ENCODE measurements around the gene CEP104.
"Not testable (repeated sequence)": the region's sequence is repeated elsewhere in the genome, so short reads cannot be mapped to it uniquely, and the experiment has no call there.

Gene CEP104

DNA sequence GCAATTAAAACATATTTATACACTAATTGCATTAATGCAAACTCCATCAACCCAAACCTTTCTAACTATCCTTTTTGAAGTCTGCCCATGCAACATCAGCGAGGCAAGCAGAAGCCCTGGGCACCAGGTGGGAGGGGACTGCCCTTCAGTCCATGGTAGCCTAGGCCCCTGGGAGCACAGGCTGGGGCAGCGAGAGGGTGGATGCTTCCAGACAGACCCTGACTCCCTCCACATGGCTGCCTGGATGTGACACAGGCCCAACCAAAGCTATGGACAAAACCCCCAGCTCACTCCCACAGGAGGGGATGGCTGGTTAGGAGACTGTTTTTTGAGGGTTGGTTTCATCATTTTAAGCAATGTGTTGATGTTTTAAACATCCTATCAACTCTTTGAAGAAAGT lies 42.9 kb downstream of the CEP104 start:
- H3K36me3 Mint-ChIP-seq, result peaks cover 27% of the 10 kb centered on the region
- peaks cover 7% of the 10 kb centered on the region for H3K4me1 Mint-ChIP-seq
- ATAC-seq, result no peak
- no peak for DNase-seq (ENCODE audit: low spot score in 2 of 2)
- H3K27ac Mint-ChIP-seq, result no peak overlapping the region
- no peak overlapping the region for H3K4me3 Mint-ChIP-seq
- H3K9me3 Mint-ChIP-seq, result no peaks in the 10 kb centered on the region

GRCh38 chr1:3811595-3811911 lies 45.5 kb downstream of the CEP104 start:
- Mint-ChIP-seq H3K4me1 (peaks cover 7% of the 10 kb centered on the region), H3K4me3 (no peak overlapping the region), H3K27ac (peak overlapping the region; percentile 76)

GRCh38 chr1:3810149-3810761 lies 46.8 kb downstream of the CEP104 start:
- not testable (repeated sequence) for H3K9me3 Mint-ChIP-seq; DNase-seq (ENCODE audit: low spot score in 2 of 2); H3K4me1 Mint-ChIP-seq
- H3K36me3 Mint-ChIP-seq, result peaks cover 13% of the 10 kb centered on the region
- H3K27ac Mint-ChIP-seq, result peak overlapping the region; percentile 21
- peak overlapping the region; percentile 16 for H3K4me3 Mint-ChIP-seq
- peak; percentile 73 for ATAC-seq

More at GRCh38 chr1:3811595-3811911, 45.5 kb downstream of the CEP104 start:
- ATAC-seq, result no peak
- no peak for DNase-seq (ENCODE audit: low spot score in 2 of 2)
- peaks cover 13% of the 10 kb centered on the region for H3K36me3 Mint-ChIP-seq
- peaks cover 4% of the 10 kb centered on the region for H3K9me3 Mint-ChIP-seq

- H3K4me1 Mint-ChIP-seq, result peaks cover 7% of the 10 kb centered on the region
- peak overlapping the region; percentile 21 for H3K27ac Mint-ChIP-seq
- DNase-seq (ENCODE audit: low spot score in 2 of 2) (no peak), ATAC-seq (no peak)
- H3K36me3 Mint-ChIP-seq, result peaks cover 7% of the 10 kb centered on the region
- peaks cover 4% of the 10 kb centered on the region for H3K9me3 Mint-ChIP-seq
- peak overlapping the region; percentile 16 for H3K4me3 Mint-ChIP-seq
These were observed 47.3 kb downstream of the CEP104 start for GRCh38 chr1:3809680-3810079.

DNA sequence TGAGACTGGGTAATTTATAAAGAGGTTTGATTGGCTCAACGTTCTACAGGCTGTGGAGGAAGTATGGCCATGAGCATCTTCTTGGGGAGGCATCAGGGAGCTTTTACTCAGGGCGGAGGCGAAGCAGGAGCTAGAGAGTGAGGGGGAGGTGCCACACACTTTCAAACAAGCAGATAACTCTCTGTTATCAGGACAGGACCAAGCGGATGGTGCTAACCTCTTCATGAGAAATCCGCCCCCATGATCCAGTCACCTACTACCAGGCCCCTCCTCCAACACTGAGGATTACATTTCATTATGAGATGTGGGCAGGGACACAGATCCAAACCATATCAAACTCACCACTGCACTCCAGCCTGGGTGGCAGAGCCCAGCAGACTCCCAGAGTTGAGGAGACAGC lies 49.2 kb downstream of the CEP104 start:
- Mint-ChIP-seq H3K4me1 (peaks cover 7% of the 10 kb centered on the region), H3K36me3 (no peaks in the 10 kb centered on the region), H3K27ac (no peak overlapping the region), H3K9me3 (peaks cover 4% of the 10 kb centered on the region), H3K4me3 (no peak overlapping the region)
- ATAC-seq (no peak), DNase-seq (ENCODE audit: low spot score in 2 of 2) (no peak)

DNA sequence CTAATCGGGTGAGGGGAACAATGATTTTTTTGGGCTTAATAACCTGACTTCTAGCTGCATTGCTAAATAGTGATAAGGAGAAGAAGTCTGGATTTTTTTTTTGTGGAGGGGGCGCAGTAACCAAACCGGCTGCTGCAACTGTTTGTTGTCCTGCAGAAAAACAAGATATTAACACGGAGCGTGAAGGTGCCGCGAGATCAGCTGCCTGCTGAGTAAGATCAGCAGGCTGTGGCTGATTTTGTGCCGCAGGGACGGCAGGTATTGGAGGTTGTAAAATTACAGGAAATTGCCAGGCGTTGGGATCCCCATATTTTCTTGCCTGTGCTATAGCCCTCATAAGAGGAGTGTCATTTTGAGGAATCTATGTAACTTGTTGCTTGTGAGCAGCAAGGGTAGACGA lies 52.0 kb downstream of the CEP104 start:
- Mint-ChIP-seq H3K4me1 (peaks cover 21% of the 10 kb centered on the region), H3K9me3 (peaks cover 4% of the 10 kb centered on the region), H3K4me3 (no peak overlapping the region), H3K27ac (peak overlapping the region; percentile 4), H3K36me3 (peaks cover 5% of the 10 kb centered on the region)
- ATAC-seq (no peak), DNase-seq (ENCODE audit: low spot score in 2 of 2) (no peak)

DNA sequence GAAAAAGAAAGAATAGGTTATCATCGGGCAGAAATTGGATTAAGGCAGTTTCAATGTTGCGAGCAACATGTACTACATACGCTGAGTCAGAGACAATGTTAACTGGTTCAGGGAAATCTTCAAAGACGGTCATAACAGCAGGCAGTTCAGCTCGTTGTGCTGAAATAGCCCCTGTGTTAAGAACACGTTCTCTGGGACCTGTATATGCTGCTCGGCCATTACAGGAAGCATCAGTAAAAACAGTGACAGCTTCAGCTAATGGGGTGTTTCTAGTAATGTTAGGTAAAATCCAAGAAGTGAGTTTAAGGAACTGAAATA lies 52.4 kb downstream of the CEP104 start:
- not testable (repeated sequence) for H3K9me3 Mint-ChIP-seq; H3K27ac Mint-ChIP-seq; DNase-seq (ENCODE audit: low spot score in 2 of 2); H3K36me3 Mint-ChIP-seq; ATAC-seq
- Mint-ChIP-seq H3K4me3 (peak overlapping the region; percentile 27), H3K4me1 (peaks cover 22% of the 10 kb centered on the region)

GRCh38 chr1:3803905-3804626 lies 52.9 kb downstream of the CEP104 start:
- Mint-ChIP-seq H3K9me3 (peaks cover 4% of the 10 kb centered on the region), H3K4me3 (peak overlapping the region; percentile 27), H3K27ac (no peak overlapping the region), H3K4me1 (peaks cover 22% of the 10 kb centered on the region), H3K36me3 (peaks cover 5% of the 10 kb centered on the region)
- no peak for DNase-seq (ENCODE audit: low spot score in 2 of 2)
- no peak for ATAC-seq

DNA sequence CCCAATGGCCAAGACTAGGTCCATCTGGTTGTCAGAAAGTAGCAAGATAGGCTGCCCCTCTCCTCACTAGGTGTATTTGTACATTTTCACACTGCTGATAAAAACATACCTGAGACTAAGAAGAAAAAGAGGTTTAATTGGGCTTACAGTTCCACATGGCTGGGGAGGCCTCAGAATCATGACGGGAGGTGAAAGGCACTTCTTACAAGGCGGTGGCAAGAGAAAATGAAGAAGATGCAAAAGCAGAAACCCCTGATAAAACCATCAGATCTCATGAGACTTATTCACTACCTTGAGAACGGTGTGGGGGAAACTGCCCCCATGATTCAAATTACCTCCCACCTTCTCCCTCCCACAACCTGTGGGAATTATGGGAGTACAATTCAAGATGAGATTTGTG lies 56.2 kb downstream of the CEP104 start:
- not testable (repeated sequence) for H3K27ac Mint-ChIP-seq; H3K9me3 Mint-ChIP-seq; DNase-seq (ENCODE audit: low spot score in 2 of 2); ATAC-seq
- H3K36me3 Mint-ChIP-seq, result peaks cover 10% of the 10 kb centered on the region
- peaks cover 31% of the 10 kb centered on the region for H3K4me1 Mint-ChIP-seq
- H3K4me3 Mint-ChIP-seq, result peak overlapping the region; percentile 2

DNA sequence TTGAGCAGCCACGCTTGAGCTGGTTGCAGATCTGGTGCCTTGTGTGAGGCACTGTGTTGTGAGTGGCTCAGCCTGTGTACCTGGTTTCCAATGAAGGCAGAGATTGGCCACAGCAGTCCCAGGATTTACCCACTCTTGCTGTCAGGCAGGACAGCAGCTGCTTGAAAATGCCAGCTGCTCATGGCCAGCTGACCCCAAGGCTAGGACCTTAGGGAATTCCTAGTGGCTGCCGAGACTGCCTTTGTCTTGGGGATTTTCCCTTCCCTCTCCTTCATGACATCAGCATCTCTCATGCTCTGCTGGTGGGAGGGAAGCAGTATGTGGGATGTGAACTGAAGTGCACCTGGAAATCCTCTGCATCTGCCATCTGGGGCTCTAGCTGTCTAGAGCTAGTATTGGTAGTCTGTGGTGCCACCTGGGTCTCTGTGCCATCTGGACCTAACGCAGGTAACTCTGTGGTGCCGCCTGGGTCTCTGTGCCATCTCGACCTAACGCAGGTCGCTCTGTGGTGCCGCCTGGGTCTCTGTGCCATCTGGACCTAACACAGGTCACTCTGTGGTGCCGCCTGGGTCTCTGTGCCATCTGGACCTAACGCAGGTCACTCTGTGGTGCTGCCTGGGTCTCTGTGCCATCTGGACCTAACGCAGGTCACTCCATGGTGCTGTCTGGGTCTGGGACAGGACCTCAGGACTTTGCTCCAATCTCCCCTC lies 56.9 kb downstream of the CEP104 start:
- Mint-ChIP-seq H3K4me1 (peaks cover 37% of the 10 kb centered on the region), H3K27ac (no peak overlapping the region), H3K36me3 (peaks cover 10% of the 10 kb centered on the region), H3K9me3 (peaks cover 3% of the 10 kb centered on the region), H3K4me3 (peak overlapping the region; percentile 2)
- DNase-seq (ENCODE audit: low spot score in 2 of 2), result no peak
- ATAC-seq, result no peak

- Mint-ChIP-seq H3K4me1 (peaks cover 48% of the 10 kb centered on the region), H3K27ac (peak within 1 kb of the TSS; percentile 90), H3K4me3 (peak within 1 kb of the TSS; percentile 87), H3K36me3 (peaks cover 35% of the 10 kb centered on the region), H3K9me3 (peaks cover 3% of the 10 kb centered on the region)
- peak; percentile 97 for ATAC-seq
- peak; percentile 80 to 94 for DNase-seq (ENCODE audit: low spot score in 2 of 2)
These were observed 60.6 kb downstream of the CEP104 start, which contains the start of gene LRRC47 for GRCh38 chr1:3796215-3797061. Gene LRRC47 (minus strand): TSS chr1:3796498. CDS start chr1:3796476, 22 bp downstream.

DNA sequence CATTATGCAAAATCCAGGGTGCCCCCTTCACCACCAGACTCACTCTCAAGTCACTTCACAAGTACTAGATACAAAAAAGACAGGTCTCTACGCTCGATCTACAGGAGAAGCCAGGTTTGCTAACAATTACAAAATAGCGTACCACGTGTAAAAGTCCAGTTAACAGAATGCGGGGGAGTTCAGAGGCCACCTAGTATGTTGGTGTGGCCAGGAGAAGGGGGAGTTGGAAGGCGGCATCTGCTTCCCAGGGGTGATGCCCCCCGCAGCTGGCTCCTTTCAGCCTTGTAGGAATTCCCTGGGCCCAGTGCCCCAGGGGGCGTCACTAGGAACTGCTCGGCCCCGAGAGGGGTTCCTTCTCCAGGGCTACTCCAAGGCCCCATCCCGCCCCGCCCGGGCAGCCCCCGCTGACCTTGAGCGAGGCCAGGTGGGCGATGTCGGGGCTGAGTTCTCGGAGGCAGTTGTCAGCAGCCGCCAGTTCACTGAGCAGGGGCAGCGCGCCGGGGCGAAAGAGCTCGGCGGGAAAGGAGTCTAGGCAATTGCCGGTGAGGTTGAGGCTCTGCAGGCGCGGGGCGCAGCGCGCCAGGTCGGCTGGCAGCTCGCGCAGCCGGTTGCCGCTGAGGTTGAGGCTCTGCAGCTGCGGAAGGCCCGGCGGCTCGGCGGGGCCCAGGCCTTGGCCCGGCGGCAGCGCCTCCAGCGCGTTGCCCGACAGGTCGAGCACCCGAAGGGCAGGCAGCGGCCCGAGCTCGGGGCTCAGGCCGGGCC lies 61.4 kb downstream of the CEP104 start:
- peak overlapping the region; percentile 52 for H3K27ac Mint-ChIP-seq
- H3K36me3 Mint-ChIP-seq, result peaks cover 36% of the 10 kb centered on the region
- peaks cover 39% of the 10 kb centered on the region for H3K4me1 Mint-ChIP-seq
- no peak for ATAC-seq
- peaks cover 3% of the 10 kb centered on the region for H3K9me3 Mint-ChIP-seq
- H3K4me3 Mint-ChIP-seq, result peak overlapping the region; percentile 87
- no peak for DNase-seq (ENCODE audit: low spot score in 2 of 2)

- no peaks in the 10 kb centered on the region for H3K9me3 Mint-ChIP-seq
- ATAC-seq, result no peak
- H3K27ac Mint-ChIP-seq, result no peak overlapping the region
- no peak overlapping the region for H3K4me3 Mint-ChIP-seq
- peaks cover 51% of the 10 kb centered on the region for H3K36me3 Mint-ChIP-seq
- no peak for DNase-seq (ENCODE audit: low spot score in 2 of 2)
- peaks cover 44% of the 10 kb centered on the region for H3K4me1 Mint-ChIP-seq
These were observed 66.1 kb downstream of the CEP104 start for GRCh38 chr1:3790952-3791351.

DNA sequence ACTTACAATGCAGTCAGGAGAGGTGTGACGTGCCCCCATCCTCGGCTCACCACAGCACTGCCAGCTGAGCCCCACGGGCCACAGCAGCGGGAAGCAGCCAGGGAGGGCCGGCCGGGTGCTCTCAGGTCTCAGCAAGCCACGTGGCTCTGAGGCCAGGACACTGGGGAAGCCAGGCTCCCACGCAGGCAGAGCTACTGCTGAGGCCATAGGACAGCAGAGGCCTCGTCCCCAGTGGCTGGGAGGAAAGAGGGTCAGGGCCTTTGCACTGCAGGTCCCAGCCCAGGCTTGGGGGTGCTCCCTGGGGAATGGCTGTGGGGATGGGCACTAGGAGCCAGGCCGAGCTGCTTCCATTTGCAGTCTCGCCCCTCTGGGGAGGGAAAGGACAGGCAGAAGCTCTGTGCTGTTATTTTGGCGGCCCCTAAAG lies 66.5 kb downstream of the CEP104 start:
- H3K36me3 Mint-ChIP-seq, result peaks cover 55% of the 10 kb centered on the region
- H3K4me1 Mint-ChIP-seq, result peaks cover 42% of the 10 kb centered on the region
- H3K9me3 Mint-ChIP-seq, result no peaks in the 10 kb centered on the region
- no peak overlapping the region for H3K4me3 Mint-ChIP-seq
- ATAC-seq (no peak), DNase-seq (ENCODE audit: low spot score in 2 of 2) (no peak)
- H3K27ac Mint-ChIP-seq, result no peak overlapping the region
